PFSK-1 (cell line): ENCODE data around the gene MTCL3.

Experiments used
- FOXP2 ChIP-seq: optimal IDR thresholded peaks from 2 replicates; pipeline ENCODE3; 2011; ENCODE audit warnings: borderline replicate concordance, control low read depth, inconsistent platforms; ENCODE audit not compliant: insufficient read depth; ENCODE audit errors: extremely low read length, extremely low read depth
- POLR2AphosphoS5 ChIP-seq: IDR thresholded peaks from 2 replicates; pipeline ENCODE4 v1.6.1; 2012; ENCODE audit warnings: low read depth, mild to moderate bottlenecking, control low read depth, low read length, moderate library complexity
- SIN3A ChIP-seq: IDR thresholded peaks from 2 replicates; pipeline ENCODE4 v1.6.1; 2012; ENCODE audit warnings: mild to moderate bottlenecking, low read length, moderate library complexity, borderline replicate concordance; ENCODE audit not compliant: insufficient read depth
- TAF1 ChIP-seq: IDR thresholded peaks from 2 replicates; pipeline ENCODE4 v1.6.1; 2012; ENCODE audit warnings: low read length, control low read depth, borderline replicate concordance; ENCODE audit not compliant: insufficient read depth
- TF ChIP-seq, protein P1 (sequence below), 2 experiments: IDR thresholded peaks; 2 replicates each; pipeline versions ENCODE4 v1.6.1 to v1.8.0; 2011 to 2012; ENCODE audit warnings: low read depth in 2 of 2, low read length in 2 of 2, control low read depth in 1 of 2, inconsistent platforms in 1 of 2, mild to moderate bottlenecking in 1 of 2, moderate library complexity in 1 of 2; ENCODE audit not compliant: insufficient read depth in 1 of 2

DNA sequence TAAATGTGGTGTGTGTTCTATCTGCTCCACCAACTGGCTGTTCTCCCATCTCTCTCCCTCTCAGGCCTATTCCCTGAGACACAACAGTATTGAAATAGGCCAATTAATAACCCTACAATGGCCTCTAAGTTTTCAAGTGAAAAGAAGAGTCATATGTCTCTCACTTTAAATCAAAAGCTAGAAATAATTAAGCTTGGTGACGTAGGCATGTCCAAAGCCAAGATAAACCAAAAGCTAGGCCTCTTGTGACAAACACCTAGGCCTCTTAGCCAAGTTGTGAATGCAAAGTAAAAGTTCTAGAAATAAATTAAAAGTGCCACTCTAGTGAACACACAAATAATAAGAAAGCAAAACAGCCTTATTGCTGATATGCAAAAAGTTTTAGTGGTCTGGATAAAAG, 29.9 kb downstream of the MTCL3 start:
- TF ChIP-seq SIN3A: no peak
- TF ChIP-seq, protein P1, sequence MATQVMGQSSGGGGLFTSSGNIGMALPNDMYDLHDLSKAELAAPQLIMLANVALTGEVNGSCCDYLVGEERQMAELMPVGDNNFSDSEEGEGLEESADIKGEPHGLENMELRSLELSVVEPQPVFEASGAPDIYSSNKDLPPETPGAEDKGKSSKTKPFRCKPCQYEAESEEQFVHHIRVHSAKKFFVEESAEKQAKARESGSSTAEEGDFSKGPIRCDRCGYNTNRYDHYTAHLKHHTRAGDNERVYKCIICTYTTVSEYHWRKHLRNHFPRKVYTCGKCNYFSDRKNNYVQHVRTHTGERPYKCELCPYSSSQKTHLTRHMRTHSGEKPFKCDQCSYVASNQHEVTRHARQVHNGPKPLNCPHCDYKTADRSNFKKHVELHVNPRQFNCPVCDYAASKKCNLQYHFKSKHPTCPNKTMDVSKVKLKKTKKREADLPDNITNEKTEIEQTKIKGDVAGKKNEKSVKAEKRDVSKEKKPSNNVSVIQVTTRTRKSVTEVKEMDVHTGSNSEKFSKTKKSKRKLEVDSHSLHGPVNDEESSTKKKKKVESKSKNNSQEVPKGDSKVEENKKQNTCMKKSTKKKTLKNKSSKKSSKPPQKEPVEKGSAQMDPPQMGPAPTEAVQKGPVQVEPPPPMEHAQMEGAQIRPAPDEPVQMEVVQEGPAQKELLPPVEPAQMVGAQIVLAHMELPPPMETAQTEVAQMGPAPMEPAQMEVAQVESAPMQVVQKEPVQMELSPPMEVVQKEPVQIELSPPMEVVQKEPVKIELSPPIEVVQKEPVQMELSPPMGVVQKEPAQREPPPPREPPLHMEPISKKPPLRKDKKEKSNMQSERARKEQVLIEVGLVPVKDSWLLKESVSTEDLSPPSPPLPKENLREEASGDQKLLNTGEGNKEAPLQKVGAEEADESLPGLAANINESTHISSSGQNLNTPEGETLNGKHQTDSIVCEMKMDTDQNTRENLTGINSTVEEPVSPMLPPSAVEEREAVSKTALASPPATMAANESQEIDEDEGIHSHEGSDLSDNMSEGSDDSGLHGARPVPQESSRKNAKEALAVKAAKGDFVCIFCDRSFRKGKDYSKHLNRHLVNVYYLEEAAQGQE (IDR thresholded peaks at IDR 0.05; ENCODE audit: insufficient read depth in 1 of 2, low read depth in 2 of 2, low read length in 2 of 2): no peak
- TF ChIP-seq POLR2AphosphoS5: no peak
- TF ChIP-seq TAF1: no peak
- TF ChIP-seq FOXP2: no peak
